ENCODE data around the gene DCBLD2.

DCBLD2 gene

DNA sequence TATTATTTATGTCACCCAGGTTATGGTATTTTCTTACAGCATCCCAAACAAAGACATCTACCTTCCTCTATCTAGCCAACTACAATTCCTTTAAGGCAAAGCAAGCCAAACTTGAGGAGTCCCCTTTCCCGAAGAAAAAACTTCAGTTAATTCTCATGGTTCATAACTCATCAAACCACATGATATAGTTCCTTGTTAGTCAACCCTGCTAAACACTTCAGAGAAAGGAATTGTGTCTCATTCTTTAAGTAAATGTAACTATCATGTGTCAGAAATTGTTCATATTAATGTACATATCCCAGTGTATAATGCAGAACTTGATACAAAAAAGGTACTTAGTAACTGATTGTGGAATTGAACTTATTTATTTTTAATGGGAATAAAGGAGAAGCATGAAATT lies 93.9 kb downstream of the DCBLD2 start:
- H3K27me3 ChIP-seq, result no peaks in the 10 kb centered on the region
- TF ChIP-seq, protein P1, sequence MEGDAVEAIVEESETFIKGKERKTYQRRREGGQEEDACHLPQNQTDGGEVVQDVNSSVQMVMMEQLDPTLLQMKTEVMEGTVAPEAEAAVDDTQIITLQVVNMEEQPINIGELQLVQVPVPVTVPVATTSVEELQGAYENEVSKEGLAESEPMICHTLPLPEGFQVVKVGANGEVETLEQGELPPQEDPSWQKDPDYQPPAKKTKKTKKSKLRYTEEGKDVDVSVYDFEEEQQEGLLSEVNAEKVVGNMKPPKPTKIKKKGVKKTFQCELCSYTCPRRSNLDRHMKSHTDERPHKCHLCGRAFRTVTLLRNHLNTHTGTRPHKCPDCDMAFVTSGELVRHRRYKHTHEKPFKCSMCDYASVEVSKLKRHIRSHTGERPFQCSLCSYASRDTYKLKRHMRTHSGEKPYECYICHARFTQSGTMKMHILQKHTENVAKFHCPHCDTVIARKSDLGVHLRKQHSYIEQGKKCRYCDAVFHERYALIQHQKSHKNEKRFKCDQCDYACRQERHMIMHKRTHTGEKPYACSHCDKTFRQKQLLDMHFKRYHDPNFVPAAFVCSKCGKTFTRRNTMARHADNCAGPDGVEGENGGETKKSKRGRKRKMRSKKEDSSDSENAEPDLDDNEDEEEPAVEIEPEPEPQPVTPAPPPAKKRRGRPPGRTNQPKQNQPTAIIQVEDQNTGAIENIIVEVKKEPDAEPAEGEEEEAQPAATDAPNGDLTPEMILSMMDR (IDR thresholded peaks at IDR 0.05), result no peak
- no peak overlapping the region for H3K27ac ChIP-seq
- peaks cover 24 to 34% (median 30%) of the 10 kb centered on the region in 3 donors for H3K36me3 ChIP-seq
- intact Hi-C loops (cut with DNase I; ENCODE audit: low total_unique reads), result no loop called here
- H3K9me3 ChIP-seq, result no peaks in the 10 kb centered on the region
- H3K4me1 ChIP-seq, result peaks cover 0 to 8% (median 0%) of the 10 kb centered on the region in 4 donors
- H3K4me3 ChIP-seq, result no peak overlapping the region
- no peak for DNase-seq

DNA sequence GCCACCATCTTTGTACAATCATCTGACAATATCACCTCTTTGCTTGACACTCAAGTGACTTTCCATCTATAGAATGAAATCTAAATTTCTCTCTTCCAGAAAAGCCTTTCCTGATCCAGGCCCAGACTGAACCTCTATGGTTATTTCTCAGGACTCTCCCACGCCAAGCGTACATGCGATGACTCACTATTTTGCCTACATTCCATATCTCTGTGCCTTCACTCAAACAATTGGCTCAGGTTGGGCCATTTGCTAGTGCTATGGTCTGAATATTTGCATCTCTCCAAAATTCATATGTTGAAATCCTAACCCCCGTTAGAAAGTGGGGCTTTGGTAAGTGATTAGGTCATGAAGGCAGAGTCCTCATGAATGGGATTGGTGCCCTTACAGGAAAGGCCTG lies 94.5 kb downstream of the DCBLD2 start:
- H3K36me3 ChIP-seq, result peaks cover 24 to 34% (median 30%) of the 10 kb centered on the region in 3 donors
- H3K4me3 ChIP-seq, result no peak overlapping the region
- H3K4me1 ChIP-seq, result peaks cover 0 to 8% (median 0%) of the 10 kb centered on the region in 4 donors
- H3K27ac ChIP-seq, result no peak overlapping the region
- H3K9me3 ChIP-seq, result no peaks in the 10 kb centered on the region
- TF ChIP-seq, protein P1 (IDR thresholded peaks at IDR 0.05), result no peak
- intact Hi-C loops (cut with DNase I; ENCODE audit: low total_unique reads), result no loop called here
- DNase-seq, result no peak
- no peaks in the 10 kb centered on the region for H3K27me3 ChIP-seq

DNA sequence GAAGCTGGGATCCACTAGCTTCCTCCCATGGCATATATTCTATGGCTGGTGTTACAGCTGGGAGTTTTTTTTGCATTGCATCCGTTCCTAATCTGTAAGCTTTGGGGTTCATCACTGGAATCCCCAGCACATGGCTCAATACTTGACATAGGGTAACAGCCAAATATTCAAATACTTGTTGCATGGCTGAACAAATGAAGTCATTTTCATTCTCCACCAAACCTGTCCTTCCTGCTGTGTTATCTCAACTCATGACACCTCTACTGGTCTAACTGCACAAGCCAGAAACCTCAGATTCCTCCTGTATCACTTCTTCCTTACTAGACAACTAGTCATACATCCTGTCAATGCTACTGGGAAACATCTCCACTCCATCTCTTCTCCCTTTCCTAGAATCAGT lies 95.0 kb downstream of the DCBLD2 start:
- peaks cover 0 to 8% (median 0%) of the 10 kb centered on the region in 4 donors for H3K4me1 ChIP-seq
- H3K36me3 ChIP-seq, result peaks cover 24 to 34% (median 31%) of the 10 kb centered on the region in 3 donors

DNA sequence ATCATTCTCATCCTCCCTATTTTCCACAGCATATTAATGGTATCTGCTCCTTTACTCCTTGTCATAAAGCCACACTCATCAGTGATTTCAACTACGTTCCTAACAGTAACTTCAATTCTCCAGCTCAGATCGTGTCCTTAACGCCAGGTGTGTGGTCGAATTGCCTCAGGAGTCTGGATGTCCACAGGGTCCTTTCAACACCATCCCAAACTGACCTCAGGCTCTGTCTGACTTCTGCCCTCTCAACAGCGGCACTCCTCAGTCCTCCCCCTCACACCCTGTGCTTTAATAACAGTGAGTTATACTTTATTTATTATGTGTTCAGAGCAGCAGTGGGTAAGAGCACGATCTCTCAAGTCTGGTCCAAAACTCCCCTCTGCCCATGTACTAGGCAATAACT lies 95.9 kb downstream of the DCBLD2 start:
- Histone ChIP-seq H3K27ac (no peak overlapping the region), H3K9me3 (no peaks in the 10 kb centered on the region), H3K27me3 (no peaks in the 10 kb centered on the region), H3K36me3 (peaks cover 25 to 36% (median 28%) of the 10 kb centered on the region in 3 donors), H3K4me1 (peaks cover 0 to 8% (median 0%) of the 10 kb centered on the region in 4 donors), H3K4me3 (no peak overlapping the region)
- no peak for DNase-seq
- intact Hi-C loops (cut with DNase I; ENCODE audit: low total_unique reads), result no loop called here
- TF ChIP-seq, protein P1 (IDR thresholded peaks at IDR 0.05), result no peak

More for the DNA sequence above, 95.0 kb downstream of the DCBLD2 start:
- no peaks in the 10 kb centered on the region for H3K9me3 ChIP-seq
- H3K27me3 ChIP-seq, result no peaks in the 10 kb centered on the region
- TF ChIP-seq, protein P1 (IDR thresholded peaks at IDR 0.05), result no peak
- H3K27ac ChIP-seq, result no peak overlapping the region
- no peak overlapping the region for H3K4me3 ChIP-seq
- no peak for DNase-seq
- intact Hi-C loops (cut with DNase I; ENCODE audit: low total_unique reads), result no loop called here

DNA sequence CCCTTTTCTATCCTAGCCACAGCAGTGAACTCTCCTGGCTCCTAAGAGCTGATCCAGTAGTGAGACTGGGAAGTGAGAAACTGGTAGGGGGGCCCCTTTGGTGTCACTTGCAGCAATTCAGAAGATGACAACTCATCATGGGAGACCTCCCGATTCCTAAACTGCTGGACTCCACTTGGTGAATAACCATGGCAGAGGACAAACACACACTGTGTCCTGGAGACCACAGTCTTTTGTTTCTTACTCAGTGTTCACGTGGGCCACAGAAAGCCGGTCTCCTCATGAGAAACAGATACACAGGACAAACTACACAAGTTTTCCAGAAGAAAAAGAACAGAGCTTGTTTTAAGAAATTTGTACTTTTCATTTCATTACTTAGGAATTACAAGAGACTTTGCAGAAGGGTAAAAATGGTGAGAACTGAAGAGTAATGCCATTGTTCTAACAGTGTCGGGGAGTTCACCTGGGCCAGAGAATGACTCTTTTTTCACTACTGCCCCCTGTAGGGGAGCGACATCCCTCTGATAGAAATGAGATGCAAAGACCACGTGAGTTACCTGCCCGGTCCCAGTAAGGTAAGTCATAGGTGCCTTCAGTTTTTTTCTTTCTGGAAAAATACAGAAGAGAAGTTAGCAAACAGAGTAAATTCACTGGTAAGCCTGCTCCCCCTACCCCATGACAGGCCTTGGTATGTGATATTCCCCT lies 100.3 kb downstream of the DCBLD2 start:
- intact Hi-C loops (cut with DNase I; ENCODE audit: low total_unique reads), result no loop called here
- TF ChIP-seq, protein P1 (IDR thresholded peaks at IDR 0.05), result no peak
- no peak for DNase-seq
- Histone ChIP-seq H3K27me3 (no peaks in the 10 kb centered on the region), H3K4me3 (no peak overlapping the region), H3K9me3 (no peaks in the 10 kb centered on the region), H3K27ac (no peak overlapping the region), H3K4me1 (no peaks in the 10 kb centered on the region), H3K36me3 (peaks cover 13 to 31% (median 18%) of the 10 kb centered on the region in 3 donors)

Data from tibial artery (tissue), 4 donors.